AG09309 (cell line): ENCODE results near the gene FHL3.

Experiments
- DNase-seq: peaks from one replicate; pipeline ENCODE4 v3.0.0-alpha.2; 2010; ENCODE audit warnings: low read depth
- H3K4me3 ChIP-seq: 2 replicates; pipeline ENCODE4 v1.5.1; 2011; ENCODE audit warnings: mild to moderate bottlenecking, low read depth, low read length, moderate library complexity; ENCODE audit not compliant: control insufficient read depth
- TF ChIP-seq, protein P1 (sequence below): IDR thresholded peaks from 2 replicates; pipeline ENCODE4 v1.5.1; 2011; ENCODE audit warnings: mild to moderate bottlenecking, low read depth, low read length, inconsistent platforms; ENCODE audit not compliant: insufficient read depth, control insufficient read depth; ENCODE audit errors: missing control alignments

FHL3 gene

DNA sequence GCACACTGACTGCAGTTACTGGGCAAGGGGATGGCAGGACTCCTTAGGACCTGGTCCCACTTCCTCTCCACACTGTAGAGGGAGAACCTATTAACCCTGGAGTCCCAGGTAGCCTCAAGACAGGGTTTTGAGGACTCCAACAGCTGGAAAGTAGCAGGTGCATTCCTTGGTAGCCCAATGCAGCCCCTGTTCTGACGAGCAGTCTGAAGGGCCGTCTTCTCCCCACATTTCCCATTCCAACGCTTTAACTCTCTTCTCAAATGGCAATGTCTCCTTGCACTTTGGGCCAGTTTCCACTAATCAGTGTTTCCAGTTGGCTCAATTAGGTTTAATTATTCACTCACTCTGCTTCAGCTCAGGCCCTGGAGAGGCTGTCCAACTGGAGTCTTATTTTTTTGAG lies 49.6 kb downstream of the FHL3 start:
- DNase-seq: no peak
- TF ChIP-seq, protein P1, sequence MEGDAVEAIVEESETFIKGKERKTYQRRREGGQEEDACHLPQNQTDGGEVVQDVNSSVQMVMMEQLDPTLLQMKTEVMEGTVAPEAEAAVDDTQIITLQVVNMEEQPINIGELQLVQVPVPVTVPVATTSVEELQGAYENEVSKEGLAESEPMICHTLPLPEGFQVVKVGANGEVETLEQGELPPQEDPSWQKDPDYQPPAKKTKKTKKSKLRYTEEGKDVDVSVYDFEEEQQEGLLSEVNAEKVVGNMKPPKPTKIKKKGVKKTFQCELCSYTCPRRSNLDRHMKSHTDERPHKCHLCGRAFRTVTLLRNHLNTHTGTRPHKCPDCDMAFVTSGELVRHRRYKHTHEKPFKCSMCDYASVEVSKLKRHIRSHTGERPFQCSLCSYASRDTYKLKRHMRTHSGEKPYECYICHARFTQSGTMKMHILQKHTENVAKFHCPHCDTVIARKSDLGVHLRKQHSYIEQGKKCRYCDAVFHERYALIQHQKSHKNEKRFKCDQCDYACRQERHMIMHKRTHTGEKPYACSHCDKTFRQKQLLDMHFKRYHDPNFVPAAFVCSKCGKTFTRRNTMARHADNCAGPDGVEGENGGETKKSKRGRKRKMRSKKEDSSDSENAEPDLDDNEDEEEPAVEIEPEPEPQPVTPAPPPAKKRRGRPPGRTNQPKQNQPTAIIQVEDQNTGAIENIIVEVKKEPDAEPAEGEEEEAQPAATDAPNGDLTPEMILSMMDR: no peak
- no peak overlapping the region for H3K4me3 ChIP-seq

DNA sequence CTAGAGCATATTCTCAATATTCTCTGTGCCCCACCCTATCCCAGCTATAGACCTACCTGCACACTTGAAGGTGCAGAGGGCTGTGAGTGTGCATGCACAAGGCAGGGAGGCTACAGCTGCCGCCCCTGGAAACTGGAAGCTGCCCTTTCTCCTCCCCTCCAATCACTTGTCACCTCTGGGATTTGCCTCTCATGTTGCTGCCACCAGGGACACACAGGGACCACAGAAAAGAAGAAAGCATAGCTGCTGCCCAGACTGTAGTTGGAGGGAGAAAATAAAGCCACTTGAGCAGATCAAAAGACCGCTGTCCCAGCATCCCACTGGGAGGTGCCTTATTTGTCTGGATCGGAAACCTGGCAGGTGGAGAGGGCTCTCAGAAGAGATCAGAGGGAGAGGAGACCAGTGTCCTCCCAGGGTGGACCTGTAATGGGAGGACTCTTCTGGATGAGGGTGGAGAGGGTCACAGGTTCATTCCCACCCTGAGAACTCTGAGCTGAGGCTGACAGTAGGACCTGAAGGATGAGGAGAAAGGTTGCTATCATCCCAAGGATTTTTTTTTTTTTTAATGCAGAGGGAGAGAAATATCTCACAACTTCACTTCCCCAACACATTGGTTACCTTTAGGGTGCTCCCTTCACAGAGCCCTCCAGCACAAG lies 50.9 kb downstream of the FHL3 start:
- no peak for DNase-seq
- H3K4me3 ChIP-seq: no peak overlapping the region
- TF ChIP-seq, protein P1: no peak

DNA sequence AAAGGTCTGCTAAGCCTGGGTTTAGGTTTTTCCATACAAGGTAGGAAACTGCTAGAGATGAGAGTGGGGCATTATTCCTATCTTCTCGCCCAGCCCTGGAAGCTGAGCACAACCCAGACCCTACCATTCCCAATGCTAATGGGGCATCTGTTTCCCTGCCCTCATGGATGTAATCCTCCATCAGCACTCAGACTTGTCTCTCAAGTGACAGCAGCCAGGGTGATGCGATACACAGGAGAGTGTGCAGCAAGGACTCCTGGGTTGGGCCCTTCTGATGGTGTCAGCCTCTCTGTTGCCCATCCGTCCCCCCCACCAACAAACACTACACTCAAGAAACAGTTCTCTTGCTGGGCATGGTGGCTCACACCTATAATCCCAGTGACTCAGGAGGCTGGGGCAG lies 52.6 kb downstream of the FHL3 start:
- no peak overlapping the region for H3K4me3 ChIP-seq
- no peak for DNase-seq
- TF ChIP-seq, protein P1: no peak

DNA sequence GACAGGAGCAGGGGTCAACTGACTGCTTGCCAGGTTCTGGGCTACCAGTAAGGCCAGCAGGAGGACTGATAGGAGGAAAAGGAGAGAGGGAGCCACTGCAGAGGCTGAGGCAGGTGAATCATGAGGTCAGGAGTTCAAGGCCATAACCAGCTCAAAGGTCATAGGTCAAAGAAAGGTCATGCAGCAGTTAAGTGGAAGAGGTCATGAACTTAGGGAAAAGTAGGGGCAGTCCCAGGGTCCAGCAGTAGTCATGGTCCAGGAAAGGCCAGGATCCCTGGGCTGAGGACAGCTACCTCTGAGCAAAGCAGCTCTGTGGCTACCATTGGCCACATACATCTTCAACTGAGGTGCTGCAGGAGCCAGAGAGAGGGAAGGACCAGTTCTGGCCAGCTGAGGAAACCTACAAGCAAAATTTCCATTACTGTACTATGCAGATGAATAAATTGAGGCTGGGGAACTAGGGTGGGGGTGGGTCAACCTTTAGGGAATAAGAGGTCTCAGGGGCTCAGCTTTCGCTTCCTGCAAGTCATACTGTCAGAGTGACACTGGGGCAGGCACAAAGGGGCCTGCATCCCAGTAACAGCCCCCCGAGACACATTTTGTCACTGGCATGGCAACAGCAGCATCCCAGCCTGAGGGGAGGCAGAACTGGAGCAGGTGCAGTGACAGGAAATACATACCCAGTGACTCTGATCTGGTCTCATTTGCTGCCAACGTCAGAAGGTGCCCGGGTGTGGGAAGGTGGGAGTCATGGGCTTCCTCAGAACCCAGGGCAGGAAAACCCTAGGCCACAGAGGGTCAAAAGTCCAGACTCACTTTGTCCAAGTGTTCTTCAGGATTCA lies 53.3 kb downstream of the FHL3 start:
- TF ChIP-seq, protein P1: no peak
- DNase-seq: no peak
- no peak overlapping the region for H3K4me3 ChIP-seq

DNA sequence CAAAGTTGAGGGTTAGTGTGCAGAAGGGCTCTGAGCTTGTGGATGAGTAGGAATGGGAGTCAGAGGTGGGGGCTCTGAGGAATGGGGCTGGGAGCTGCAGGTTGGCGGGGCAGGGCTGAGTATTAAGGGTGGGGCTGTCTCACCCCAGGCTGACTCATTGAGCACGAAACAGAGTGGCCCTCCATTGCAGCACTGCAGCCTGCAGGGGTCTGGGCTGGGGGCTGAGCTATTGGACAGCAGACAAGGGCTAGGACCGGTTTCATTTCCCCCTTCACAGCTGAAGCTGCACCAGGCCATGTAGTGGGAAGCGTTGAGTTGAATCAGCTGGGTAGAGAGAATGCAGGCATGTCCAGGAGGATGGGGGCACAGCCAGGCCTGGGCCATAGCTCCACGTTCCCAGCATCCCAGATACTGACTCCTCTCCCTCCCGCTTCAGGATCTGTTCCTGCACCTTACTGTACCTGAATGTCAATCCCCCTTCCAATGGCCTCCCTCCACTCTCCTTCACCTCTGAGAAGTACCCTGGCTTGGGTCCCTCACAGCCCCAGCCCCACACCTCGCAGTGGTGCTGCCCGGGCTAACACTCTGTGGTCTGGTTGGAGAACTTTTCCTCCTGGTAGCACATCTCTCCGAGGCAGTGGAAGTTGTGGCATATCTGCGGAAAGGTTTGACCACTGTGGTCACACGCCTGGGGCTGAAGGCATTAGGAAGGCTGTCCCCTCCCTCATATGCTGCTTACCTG lies 54.1 kb downstream of the FHL3 start:
- no peak overlapping the region for H3K4me3 ChIP-seq
- TF ChIP-seq, protein P1: no peak
- no peak for DNase-seq

DNA sequence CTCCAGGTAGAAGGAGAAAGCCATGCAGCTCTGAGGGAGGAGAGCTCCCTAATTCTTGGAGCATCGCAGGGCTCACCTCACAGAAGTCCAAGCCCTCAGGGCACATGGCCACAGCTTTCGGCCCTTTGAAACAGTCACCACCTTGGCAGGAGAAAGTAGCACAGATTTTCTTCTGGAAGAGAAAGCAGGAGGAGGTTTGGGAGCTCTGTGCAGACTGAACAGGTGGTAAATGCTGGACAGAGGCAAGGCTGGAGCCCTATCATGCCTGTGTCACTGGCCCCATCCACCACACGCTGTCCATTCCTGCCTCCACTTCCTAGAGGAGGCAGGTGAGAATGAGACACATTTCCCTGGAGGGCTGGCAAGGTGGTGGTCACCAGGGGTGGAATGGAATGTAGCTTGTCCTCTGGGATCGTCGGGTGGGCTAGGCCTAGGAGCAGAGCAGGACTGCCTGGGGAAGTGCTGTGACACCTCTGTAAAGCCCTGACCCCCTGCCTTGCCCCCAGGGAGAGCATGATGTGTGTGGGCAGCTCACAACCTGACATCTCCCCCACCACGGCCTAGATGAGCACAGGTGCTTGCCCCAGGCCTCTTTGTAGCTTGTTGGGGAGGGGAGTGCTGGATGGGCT lies 55.7 kb downstream of the FHL3 start:
- DNase-seq: no peak
- H3K4me3 ChIP-seq: no peak overlapping the region
- TF ChIP-seq, protein P1: no peak
